GM19043 (cell line): ENCODE results near the gene PRR5L.
"Not testable (repeated sequence)": the region's sequence is repeated elsewhere in the genome, so short reads cannot be mapped to it uniquely, and the experiment has no call there.

Experiments used
- ATAC-seq: cut with Tn5 transposase; IDR thresholded peaks from one replicate; pipeline ENCODE4 v1.9.1; 2021; ENCODE audit warnings: low read depth; ENCODE audit not compliant: unreplicated experiment

Gene PRR5L

GRCh38 chr11:36317992-36318391 is 21.9 kb downstream of the PRR5L start:
- ATAC-seq, result no peak

GRCh38 chr11:36324956-36325355 is 28.9 kb downstream of the PRR5L start:
- not testable (repeated sequence) for ATAC-seq

DNA sequence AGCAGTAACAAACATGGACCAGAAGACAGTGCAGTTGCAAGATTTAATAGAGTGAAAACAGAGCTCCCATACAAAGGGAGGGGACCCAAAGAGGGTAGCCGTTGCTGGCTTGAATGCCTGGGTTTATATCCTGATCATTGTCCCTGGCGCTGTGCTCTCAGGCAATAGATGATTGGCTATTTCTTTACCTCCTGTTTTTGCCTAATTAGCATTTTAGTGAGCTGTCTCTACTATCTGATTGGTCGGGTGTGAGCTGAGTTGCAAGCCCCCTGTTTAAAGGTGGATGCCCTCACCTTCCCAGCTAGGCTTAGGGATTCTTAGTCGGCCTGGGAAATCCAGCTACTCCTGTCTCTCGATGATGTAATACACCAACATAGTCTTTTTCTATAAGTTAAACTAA is 29.3 kb downstream of the PRR5L start:
- not testable (repeated sequence) for ATAC-seq

- peak; percentile 70 for ATAC-seq
Measured at GRCh38 chr11:36326524-36327419, 30.7 kb downstream of the PRR5L start.

GRCh38 chr11:36328966-36329673 is 33.0 kb downstream of the PRR5L start:
- no peak for ATAC-seq

GRCh38 chr11:36330411-36330810 is 34.3 kb downstream of the PRR5L start:
- ATAC-seq, result no peak

DNA sequence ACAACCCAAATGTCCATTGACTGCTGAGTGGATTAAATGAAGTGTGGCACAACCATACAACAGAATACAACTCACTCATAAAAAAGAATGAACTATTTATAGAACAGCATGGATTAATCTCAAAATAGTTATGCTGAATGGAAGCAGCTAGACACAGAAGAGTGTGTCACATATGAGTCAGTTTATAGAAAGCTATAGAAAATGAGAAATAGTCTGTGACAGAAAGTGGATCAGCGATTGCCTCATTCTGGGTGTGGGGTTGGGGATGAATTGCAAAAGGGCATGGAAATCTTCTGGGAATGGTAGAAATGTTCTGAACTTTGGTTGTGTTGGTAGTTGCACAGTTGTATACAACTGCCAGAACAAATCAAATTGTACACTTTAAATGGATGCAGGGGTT is 37.4 kb downstream of the PRR5L start:
- ATAC-seq, result no peak

GRCh38 chr11:36333897-36334296 is 37.8 kb downstream of the PRR5L start:
- ATAC-seq, result no peak

- no peak for ATAC-seq
Measured at GRCh38 chr11:36339888-36340287, 43.8 kb downstream of the PRR5L start.

GRCh38 chr11:36340897-36341296 is 44.8 kb downstream of the PRR5L start:
- ATAC-seq, result no peak

- no peak for ATAC-seq
Measured at GRCh38 chr11:36341915-36342314, 45.8 kb downstream of the PRR5L start.

DNA sequence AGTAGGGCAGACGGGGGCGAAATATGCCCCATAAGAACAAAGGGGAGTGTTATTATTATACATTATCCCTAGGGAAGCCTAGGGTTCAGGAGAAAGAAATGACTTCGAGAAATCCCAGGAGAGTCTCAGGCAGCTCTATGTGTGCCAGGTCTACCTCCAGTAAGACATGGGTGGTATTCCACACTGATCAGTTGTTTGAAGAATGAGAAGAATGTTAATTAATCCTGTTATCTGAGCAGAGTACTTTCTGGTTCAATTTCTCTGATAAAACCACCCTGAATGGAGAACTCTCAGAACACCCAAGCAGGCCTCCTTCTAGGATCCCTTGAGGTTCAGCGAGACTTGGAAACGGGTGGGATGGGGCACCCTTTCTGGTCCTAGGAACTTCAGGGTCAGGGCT is 46.2 kb downstream of the PRR5L start:
- no peak for ATAC-seq

GRCh38 chr11:36343436-36343835 is 47.3 kb downstream of the PRR5L start:
- ATAC-seq, result no peak

- ATAC-seq, result no peak
Measured at GRCh38 chr11:36345084-36345511, 49.0 kb downstream of the PRR5L start.

- ATAC-seq, result no peak
Measured at GRCh38 chr11:36345535-36346141, 49.5 kb downstream of the PRR5L start.

- no peak for ATAC-seq
Measured at GRCh38 chr11:36346562-36347383, 50.7 kb downstream of the PRR5L start.

GRCh38 chr11:36347384-36347906 is 51.4 kb downstream of the PRR5L start:
- no peak for ATAC-seq

DNA sequence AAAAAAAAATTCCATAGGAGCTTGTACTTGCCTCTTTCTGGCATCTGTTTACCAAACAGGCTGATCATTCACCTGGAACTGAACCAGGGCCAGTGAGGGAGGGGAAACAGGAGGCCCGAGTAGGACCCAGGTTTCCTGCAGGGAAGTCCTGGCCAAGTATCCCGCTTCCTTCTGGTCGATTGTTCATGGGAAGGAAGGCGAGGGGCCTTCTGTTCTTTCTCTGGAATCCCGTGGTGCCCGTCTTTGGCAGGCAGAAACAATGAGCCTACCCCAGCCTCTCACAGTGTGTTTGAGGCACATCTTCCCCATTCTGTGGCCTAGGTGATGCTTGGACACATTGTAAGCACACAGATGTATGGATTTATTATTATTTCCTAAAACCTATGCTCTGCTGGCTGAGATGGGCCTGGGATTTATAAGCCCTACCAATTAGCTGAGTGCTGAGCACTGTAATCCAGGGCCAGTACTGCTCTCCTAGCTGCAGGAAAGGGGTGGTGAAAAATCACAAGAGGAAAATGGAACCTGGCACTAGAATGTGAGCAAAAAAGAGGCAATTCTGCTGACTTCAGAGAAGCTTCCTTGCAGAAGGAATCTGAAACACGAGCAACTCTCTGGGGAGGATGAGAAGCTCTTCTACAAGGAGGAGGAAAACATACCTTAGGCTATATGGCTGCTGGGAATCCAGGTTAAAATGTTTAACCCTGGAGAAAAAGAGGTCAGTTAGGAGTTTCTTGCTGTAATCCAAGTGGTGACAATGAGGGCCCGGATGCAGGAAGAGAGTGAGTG is 53.5 kb downstream of the PRR5L start:
- ATAC-seq, result no peak

DNA sequence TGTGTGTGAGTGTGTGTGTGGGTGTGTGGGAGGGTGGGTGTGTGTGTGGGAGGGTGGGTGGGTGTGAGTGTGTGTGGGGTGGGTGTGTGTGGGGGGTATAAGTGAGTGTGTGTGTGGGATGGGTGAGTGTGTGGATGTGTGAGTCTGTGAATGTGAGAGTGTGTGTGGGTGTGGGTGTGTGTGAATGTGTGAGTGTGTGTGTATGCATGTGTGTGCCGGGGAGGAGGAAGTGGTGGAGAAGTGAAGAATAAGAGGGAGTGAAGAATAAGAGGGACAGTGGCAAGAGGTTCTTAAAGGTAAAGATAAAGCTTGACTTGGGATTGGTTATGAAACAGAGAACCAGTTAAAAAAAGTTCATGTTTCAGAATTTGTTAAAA is 54.0 kb downstream of the PRR5L start:
- ATAC-seq, result no peak

DNA sequence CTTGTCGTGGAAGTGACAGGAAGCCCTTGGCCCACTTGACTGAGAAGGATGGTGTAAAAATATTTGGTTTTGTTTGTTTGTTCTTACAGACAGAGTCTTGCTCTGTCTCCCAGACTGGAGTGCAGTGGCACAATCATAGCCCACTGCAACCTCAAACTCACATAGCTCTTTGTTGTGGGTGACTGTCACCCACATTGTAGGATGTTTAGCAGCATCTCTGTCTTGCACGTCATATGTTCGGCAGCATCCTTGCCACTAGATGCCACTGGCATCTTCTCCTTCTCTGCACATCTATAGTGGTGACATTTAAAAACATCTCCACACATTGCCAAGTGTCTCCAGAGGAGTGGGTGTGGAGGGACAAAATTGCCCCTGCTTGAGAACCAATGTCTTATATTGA is 56.8 kb downstream of the PRR5L start:
- ATAC-seq, result no peak
